A549 (cell line): ENCODE results near the gene DARS2. TPM values are rescaled to one million over a fixed set of nuclear protein-coding genes. Genes with fewer than 3 reads are reported as not detected.

Experiments used
- ATAC-seq, 2 experiments: fragments of 200-7000 bp in 1 of 2; fragments of >200 bp in 1 of 2; cut with Nextera tagmentation in 1 of 2; cut with Tn5 transposase in 1 of 2; 3 replicates each; pipeline versions ENCODE4 v1.8.0 to v1.9.1; 2018 to 2020; ENCODE audit warnings: mild to moderate bottlenecking in 1 of 2, moderate library complexity in 1 of 2
- CTCF ChIA-PET: fragments of 300-600 bp; sonication (Branson Sonifier 250); formaldehyde crosslinking; extraction: SDS; loops from one replicate; lab custom pipeline; 2021; ENCODE audit warnings: antibody characterized with exemption, inconsistent platforms; lab: Yijun Ruan, JAX
- POLR2A ChIA-PET: fragments of 350-600 bp; formaldehyde crosslinking; extraction: SDS; loops from one replicate; lab custom pipeline; 2021; ENCODE audit warnings: antibody characterized with exemption, inconsistent platforms; lab: Yijun Ruan, JAX
- DNase-seq, 2 experiments: peaks; one replicate each; pipeline versions ENCODE4 v3.0.0 to v3.0.0-alpha.2; 2011 to 2016; ENCODE audit warnings: low read depth in 1 of 2, low spot score in 1 of 2
- FAIRE-seq: peaks from 2 replicates; lab custom pipeline; 2011; peaks lifted over from hg19 to GRCh38; lab: Jason Lieb, UNC
- H3K27ac ChIP-seq, 2 experiments: fragments of >200 bp; sonication (Bioruptor Twin); formaldehyde crosslinking; 3 replicates each; pipeline ENCODE4 v1.5.1; 2016 to 2017
- H3K4me1 ChIP-seq: fragments of >200 bp; sonication (Bioruptor Twin); formaldehyde crosslinking; 3 replicates; pipeline ENCODE4 v1.6.1; 2016
- H3K4me2 ChIP-seq: fragments of >200 bp; sonication (Bioruptor Twin); formaldehyde crosslinking; 3 replicates; pipeline ENCODE4 v1.6.1; 2016
- H3K4me3 ChIP-seq: fragments of >200 bp; sonication (Bioruptor Twin); formaldehyde crosslinking; 3 replicates; pipeline ENCODE4 v1.5.1; 2016
- H3K9me3 ChIP-seq: fragments of >200 bp; sonication (Bioruptor Twin); formaldehyde crosslinking; 3 replicates; pipeline ENCODE4 v1.6.1; 2016
- CTCF ChIP-seq: fragments of >200 bp; sonication (Bioruptor Twin); formaldehyde crosslinking; IDR thresholded peaks from 3 replicates; pipeline ENCODE4 v1.5.1; 2016
- FOSL2 ChIP-seq, 2 experiments: fragments of 450-650 bp in 1 of 2; fragments of >200 bp in 1 of 2; sonication (Bioruptor Twin) in 1 of 2; formaldehyde crosslinking; IDR thresholded peaks; 2 replicates each; pipeline versions ENCODE4 v1.5.0 to v1.6.1; 2016 to 2020; ENCODE audit warnings: mild to moderate bottlenecking in 1 of 2, moderate library complexity in 1 of 2
- GATA3 ChIP-seq: IDR thresholded peaks from 2 replicates; pipeline ENCODE4 v1.6.1; 2012; ENCODE audit warnings: borderline replicate concordance
- HEYL ChIP-seq: fragments of 250-450 bp; sonication (Bioruptor Pico); IDR thresholded peaks from 2 replicates; pipeline ENCODE4 v1.8.0; 2021; ENCODE audit warnings: mild to moderate bottlenecking, moderate library complexity
- JUN ChIP-seq, 2 experiments: fragments of >200 bp; sonication (Bioruptor Twin); formaldehyde crosslinking; IDR thresholded peaks; 2 replicates in 1 of 2; 3 replicates in 1 of 2; pipeline ENCODE4 v1.6.1; 2016 to 2017
- PBX3 ChIP-seq: IDR thresholded peaks from 2 replicates; pipeline ENCODE4 v1.6.1; 2012
- PHF8 ChIP-seq: fragments of 200-600 bp; sonication (generic); IDR thresholded peaks from 2 replicates; pipeline ENCODE4 v1.6.1; 2016; ENCODE audit warnings: low read depth, mild to moderate bottlenecking, antibody characterized with exemption, moderate library complexity, borderline replicate concordance
- POLR2A ChIP-seq: IDR thresholded peaks from 2 replicates; pipeline ENCODE4 v1.6.1; 2012; ENCODE audit warnings: mild to moderate bottlenecking, low read length
- RAD21 ChIP-seq, 2 experiments: fragments of >200 bp in 1 of 2; sonication (Bioruptor Twin) in 1 of 2; formaldehyde crosslinking in 1 of 2; IDR thresholded peaks in 1 of 2; conservative IDR thresholded peaks in 1 of 2; 2 replicates in 1 of 2; 3 replicates in 1 of 2; pipeline ENCODE4 v1.6.1; 2012 to 2018; ENCODE audit warnings: inconsistent platforms in 1 of 2
- RARB ChIP-seq: fragments of 250-450 bp; sonication (Bioruptor Pico); IDR thresholded peaks from 2 replicates; pipeline ENCODE4 v1.8.0; 2021; ENCODE audit warnings: mild to moderate bottlenecking, moderate library complexity
- REST ChIP-seq: fragments of 200-600 bp; sonication (generic); IDR thresholded peaks from 2 replicates; pipeline ENCODE4 v1.6.1; 2016; ENCODE audit warnings: antibody characterized with exemption, mild to moderate bottlenecking, moderate library complexity
- RNF2 ChIP-seq: fragments of 200-600 bp; sonication (generic); IDR thresholded peaks from 2 replicates; pipeline ENCODE4 v1.6.1; 2016; ENCODE audit warnings: low read depth, mild to moderate bottlenecking, antibody characterized with exemption, moderate library complexity, borderline replicate concordance
- TFCP2L1 ChIP-seq: fragments of 250-450 bp; sonication (Bioruptor Pico); IDR thresholded peaks from 2 replicates; pipeline ENCODE4 v1.5.0; 2021; ENCODE audit warnings: mild to moderate bottlenecking
- WGBS: methylation state at CpG from one replicate; pipeline ENCODE4 v1.1.6; 2017; ENCODE audit errors: missing lambda C conversion rate; 5-methylcytosine and 5-hydroxymethylcytosine counted together
- polyA plus RNA-seq, 4 experiments: library from polyadenylated mRNA; depleted of rRNA in 3 of 4; stranded (reverse); fragments of >200 nt; fragmentation: RNase III in 1 of 4; extraction: RNeasy Plus Mini Kit Qiagen cat#74134 plus additional on column Dnase treatment in 1 of 4; gene quantifications; 2 replicates in 3 of 4; 3 replicates in 1 of 4; pipeline ENCODE4 v1.2.3, GENCODE V29; 2011 to 2017
- TF ChIP-seq, protein P1 (sequence below): IDR thresholded peaks from 2 replicates; pipeline ENCODE4 v1.6.1; 2012; ENCODE audit warnings: low read depth, borderline replicate concordance

The DARS2 gene
- polyA plus RNA-seq, 2 of the 4 experiments (the other 2 are of a cell fraction): 43.1 to 70.4 TPM

GRCh38 chr1:173868266-173869020 lies 44.0 kb downstream of the DARS2 start, which contains the start of gene ZBTB37:
TSS of gene ZBTB37 (plus strand) at chr1:173868380. CDS start at chr1:173870226, 1,846 bp downstream.
- no peaks in the 10 kb centered on the region for H3K9me3 ChIP-seq
- FAIRE-seq: no peak
- H3K4me3 ChIP-seq: peak within 1 kb of the TSS; percentile 97
- peak within 1 kb of the TSS; percentile 92 for H3K4me2 ChIP-seq
- ChIA-PET POLR2A (interaction anchor here (0.5 to 2.6 kb wide), 63 partner anchors 7 to 1417 kb away, joined by 3 to 26 read pairs (median 4); partner anchors contain the start of genes CACYBP, CENPL, DARS2 and KLHL20), CTCF (interaction anchor here (0.7 to 2.6 kb wide), 7 partner anchors 9 to 1325 kb away, joined by 3 to 14 read pairs (median 3); no protein-coding TSS in a partner anchor)
- H3K27ac ChIP-seq: peak within 1 kb of the TSS; percentile 96 to 97
- peak; percentile 65 to 91 for DNase-seq
- H3K4me1 ChIP-seq: peaks cover 24% of the 10 kb centered on the region
- 0% methylated on average over 26 of the region's 53 CpGs for WGBS
- TF ChIP-seq HEYL (CRISPR knock-in tag) (no peak), TFCP2L1 (CRISPR knock-in tag) (0 out of 2 replicates have a peak, but pooled peaks have one; percentile 32), PBX3 (peak; percentile 35; the same call in 1 of the 2 replicates), JUN (IDR thresholded peaks at IDR 0.05) (peak in 1 of 2 experiments; percentile 75; a peak in 3 of 5 replicates), RNF2 (no peak), CTCF (peak; percentile 9; the same call in 1 of the 3 replicates), REST (peak; percentile 32; the same call in 1 of the 2 replicates), RAD21 (conservative IDR thresholded peaks at IDR 0.05 in 1 of 2, IDR thresholded peaks at IDR 0.05 in 1 of 2) (peak; percentile 15 to 21; a peak in 1 of 5 replicates), GATA3 (peak; percentile 7; the same call in 1 of the 2 replicates), RARB (CRISPR knock-in tag) (no peak), PHF8 (peak; percentile 52), FOSL2 (IDR thresholded peaks at IDR 0.05) (no peak), FOSL2 (CRISPR knock-in tag; IDR thresholded peaks at IDR 0.05) (no peak), POLR2A (peak; percentile 39)
- TF ChIP-seq, protein P1, sequence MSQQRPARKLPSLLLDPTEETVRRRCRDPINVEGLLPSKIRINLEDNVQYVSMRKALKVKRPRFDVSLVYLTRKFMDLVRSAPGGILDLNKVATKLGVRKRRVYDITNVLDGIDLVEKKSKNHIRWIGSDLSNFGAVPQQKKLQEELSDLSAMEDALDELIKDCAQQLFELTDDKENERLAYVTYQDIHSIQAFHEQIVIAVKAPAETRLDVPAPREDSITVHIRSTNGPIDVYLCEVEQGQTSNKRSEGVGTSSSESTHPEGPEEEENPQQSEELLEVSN: 0 out of 2 replicates have a peak, but pooled peaks have one; percentile 35
- peak; percentile 82 to 87 for ATAC-seq

DNA sequence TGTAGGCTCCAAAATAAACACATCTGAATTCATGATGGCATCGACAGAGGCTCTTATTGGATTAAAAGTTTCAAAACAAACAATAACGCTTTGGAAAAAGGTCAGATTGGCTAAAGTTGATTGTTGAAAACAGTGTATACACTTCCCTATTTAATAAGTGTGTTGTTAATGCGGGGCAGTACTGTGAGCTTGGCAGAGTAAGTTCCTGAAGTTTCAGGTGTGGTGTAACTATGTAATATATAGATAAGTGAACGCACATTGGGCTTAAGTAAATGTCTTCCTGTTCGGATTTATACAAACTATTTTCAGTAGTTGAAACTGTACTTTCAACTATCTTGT lies 44.5 kb downstream of the DARS2 start:
- Histone ChIP-seq H3K27ac (peak overlapping the region; percentile 96 to 97), H3K4me1 (peaks cover 18% of the 10 kb centered on the region), H3K4me3 (peak overlapping the region; percentile 97), H3K4me2 (peak overlapping the region; percentile 92), H3K9me3 (no peaks in the 10 kb centered on the region)
- ChIA-PET CTCF (interaction anchor here (1.0 to 2.6 kb wide), 6 partner anchors 9 to 449 kb away, joined by 3 to 14 read pairs (median 4); no protein-coding TSS in a partner anchor), POLR2A (interaction anchor here (0.6 to 2.6 kb wide), 12 partner anchors 9 to 1130 kb away, joined by 3 to 26 read pairs (median 5); partner anchors contain the start of genes CACYBP, CENPL, DARS2 and RC3H1)
- no peak for ATAC-seq
- 5% methylated on average over 5 of the region's 5 CpGs for WGBS
- no peak for TF ChIP-seq PHF8
- no peak for FAIRE-seq
- DNase-seq: no peak
